ENCODE results near the gene BFSP1.

The BFSP1 gene

DNA sequence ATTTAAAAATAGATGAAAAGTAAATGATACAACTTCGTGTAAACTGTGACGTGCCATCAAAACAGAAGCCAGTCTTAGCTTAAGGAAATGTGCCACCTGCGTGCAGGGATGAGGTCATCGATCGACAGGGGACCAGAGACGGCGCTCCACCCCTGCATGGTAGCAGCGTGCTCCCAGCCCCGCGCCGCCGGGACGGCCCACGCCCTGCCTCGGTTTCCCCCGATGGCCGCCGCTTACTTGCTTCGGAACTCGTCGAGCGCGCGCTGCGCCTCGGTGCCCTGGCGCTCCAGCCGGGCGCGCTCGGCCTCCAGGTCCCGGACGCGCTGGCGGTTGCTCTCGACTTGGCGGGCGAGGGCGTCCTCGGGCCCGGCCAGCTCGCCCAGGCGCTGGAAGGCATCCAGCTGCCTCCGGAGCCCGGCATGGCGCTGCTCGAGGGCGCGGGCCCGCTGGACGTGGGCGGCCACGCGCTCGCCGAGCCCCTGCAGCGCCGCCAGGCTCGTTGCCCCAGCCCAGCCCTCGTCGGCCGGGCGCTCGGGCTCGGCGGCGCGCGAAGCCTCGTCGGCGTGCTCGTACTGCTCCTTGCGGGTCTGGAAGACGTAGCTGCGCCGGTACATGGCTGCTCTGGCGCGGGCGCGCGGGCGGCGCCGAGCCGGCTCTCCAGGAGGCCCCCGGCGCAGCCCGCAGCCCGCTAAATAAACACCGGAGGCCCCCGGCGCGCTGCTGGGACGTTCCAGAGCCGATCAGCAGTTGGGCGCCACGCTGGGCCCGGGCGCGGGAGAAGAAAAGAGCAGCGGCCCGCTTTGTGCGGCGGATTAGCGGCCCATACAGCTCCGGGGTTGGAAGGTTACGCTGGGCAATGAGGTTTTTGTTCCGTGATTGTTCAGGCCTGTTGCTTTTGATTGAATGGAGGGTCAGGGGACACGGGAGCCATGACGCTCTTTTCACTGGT is at the start of gene BFSP1:
Gene BFSP1 (minus strand): TSS at position 664 of the 949 bp plus-strand sequence. CDS start 50 bp downstream, at position 614.
- DNase-seq (ENCODE audit: low read depth in 2 of 2): peak; percentile 53 to 74
- TF ChIP-seq, protein P1, sequence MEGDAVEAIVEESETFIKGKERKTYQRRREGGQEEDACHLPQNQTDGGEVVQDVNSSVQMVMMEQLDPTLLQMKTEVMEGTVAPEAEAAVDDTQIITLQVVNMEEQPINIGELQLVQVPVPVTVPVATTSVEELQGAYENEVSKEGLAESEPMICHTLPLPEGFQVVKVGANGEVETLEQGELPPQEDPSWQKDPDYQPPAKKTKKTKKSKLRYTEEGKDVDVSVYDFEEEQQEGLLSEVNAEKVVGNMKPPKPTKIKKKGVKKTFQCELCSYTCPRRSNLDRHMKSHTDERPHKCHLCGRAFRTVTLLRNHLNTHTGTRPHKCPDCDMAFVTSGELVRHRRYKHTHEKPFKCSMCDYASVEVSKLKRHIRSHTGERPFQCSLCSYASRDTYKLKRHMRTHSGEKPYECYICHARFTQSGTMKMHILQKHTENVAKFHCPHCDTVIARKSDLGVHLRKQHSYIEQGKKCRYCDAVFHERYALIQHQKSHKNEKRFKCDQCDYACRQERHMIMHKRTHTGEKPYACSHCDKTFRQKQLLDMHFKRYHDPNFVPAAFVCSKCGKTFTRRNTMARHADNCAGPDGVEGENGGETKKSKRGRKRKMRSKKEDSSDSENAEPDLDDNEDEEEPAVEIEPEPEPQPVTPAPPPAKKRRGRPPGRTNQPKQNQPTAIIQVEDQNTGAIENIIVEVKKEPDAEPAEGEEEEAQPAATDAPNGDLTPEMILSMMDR (IDR thresholded peaks at IDR 0.05; ENCODE audit: low read depth, low read length): no peak
- peak within 1 kb of the TSS; percentile 36 to 48 for H3K4me3 ChIP-seq (replicated peaks in 1 of 2; ENCODE audit: low read depth in 2 of 2, low read length in 2 of 2)

DNA sequence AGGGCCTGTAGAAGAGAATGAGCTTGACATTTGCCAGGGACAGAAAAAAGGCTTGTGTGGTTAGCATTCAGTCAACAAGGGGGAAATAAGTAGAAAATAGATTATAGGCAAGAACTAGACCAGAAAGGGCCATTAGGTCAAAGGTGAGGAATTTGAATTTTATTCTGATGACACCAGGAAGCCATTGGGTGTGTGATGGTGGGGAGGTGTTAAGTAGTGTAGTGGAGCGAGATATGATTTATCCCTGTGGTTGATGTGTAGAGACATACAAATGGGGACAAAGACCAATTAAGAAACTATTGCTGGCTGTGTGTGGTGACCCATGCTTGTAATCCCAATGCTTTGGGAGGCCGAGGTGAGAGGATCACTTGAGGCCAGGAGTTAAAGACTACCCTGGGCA is 49.7 kb upstream of the BFSP1 start:
- TF ChIP-seq, protein P1 (IDR thresholded peaks at IDR 0.05; ENCODE audit: low read depth, low read length): no peak
- H3K4me3 ChIP-seq (replicated peaks in 1 of 2; ENCODE audit: low read depth in 2 of 2, low read length in 2 of 2): no peak overlapping the region
- DNase-seq (ENCODE audit: low read depth in 2 of 2): no peak

DNA sequence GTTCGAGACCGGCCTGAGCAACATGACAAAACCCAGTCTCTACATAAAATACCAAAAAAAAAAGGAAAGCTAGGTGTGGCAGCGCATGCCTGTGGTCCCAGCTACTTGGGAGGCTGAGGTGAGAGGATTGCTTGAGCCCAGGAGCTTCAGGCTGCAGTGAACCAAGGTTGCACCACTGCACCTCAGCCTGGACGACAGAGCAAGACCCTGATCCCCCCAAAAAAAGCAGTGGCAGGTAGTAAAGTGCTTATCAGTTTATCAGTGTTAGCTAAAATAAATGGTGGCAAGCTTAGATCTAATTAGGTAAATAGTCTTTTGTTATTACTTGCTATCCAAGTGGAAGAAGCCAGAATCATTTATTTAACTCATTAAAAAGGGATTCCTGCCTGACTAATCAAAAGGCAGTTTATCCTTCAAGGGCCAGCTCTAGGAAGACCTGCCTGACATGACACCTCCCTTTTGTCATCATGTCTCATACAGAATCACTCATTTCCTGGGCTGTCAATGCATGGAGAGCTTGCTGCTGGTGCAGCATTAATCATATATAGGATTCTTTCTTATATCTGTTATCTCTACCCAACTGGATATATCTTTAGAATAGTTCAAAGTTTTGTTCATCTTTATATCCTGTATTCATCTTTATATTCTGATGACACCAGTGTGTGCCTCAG is 48.3 kb upstream of the BFSP1 start:
- H3K4me3 ChIP-seq (replicated peaks in 1 of 2; ENCODE audit: low read depth in 2 of 2, low read length in 2 of 2): no peak overlapping the region
- DNase-seq (ENCODE audit: low read depth in 2 of 2): peak in 1 of 2 donors; percentile 43
- TF ChIP-seq, protein P1 (IDR thresholded peaks at IDR 0.05; ENCODE audit: low read depth, low read length): no peak

DNA sequence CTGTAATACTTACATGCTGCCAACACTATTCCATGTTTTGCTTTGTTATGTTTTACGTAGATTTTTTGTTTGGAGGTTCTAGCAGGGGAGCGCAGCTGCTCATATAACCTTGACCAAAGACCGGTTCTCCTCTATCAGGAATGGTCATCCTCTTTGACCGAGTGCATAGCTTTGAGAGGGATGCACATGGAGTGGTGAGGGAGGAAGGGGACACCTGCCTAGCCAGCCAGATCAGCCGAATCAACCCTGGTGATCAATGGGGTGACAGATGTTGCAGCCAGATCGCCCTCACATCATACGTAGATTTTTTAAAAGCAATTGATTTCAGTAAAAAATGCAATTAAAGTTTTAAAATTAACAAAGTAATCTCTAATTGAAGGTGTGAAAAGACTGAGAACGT is 45.0 kb upstream of the BFSP1 start:
- DNase-seq (ENCODE audit: low read depth in 2 of 2): no peak
- H3K4me3 ChIP-seq (replicated peaks in 1 of 2; ENCODE audit: low read depth in 2 of 2, low read length in 2 of 2): no peak overlapping the region
- TF ChIP-seq, protein P1 (IDR thresholded peaks at IDR 0.05; ENCODE audit: low read depth, low read length): no peak

DNA sequence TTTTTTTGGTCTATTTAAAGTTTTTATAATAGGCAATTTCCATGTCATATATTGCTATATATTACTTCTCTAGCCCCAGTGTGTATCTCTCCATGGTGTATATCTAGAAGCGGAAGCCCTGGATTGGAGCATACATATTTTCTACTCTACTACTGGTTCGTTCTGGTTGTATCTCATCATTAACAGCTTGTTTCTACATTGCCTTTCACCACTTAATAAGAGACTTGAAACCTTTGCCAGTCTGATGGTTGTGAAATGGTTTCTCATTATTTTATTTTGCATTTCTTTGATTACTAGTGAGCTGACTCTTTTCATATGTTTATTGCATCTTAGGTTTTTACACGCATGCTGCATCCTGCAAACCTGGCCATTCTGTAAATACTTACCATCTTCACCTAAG is 42.3 kb upstream of the BFSP1 start:
- peak in 1 of 2 donors; percentile 40 for DNase-seq (ENCODE audit: low read depth in 2 of 2)
- TF ChIP-seq, protein P1 (IDR thresholded peaks at IDR 0.05; ENCODE audit: low read depth, low read length): no peak

DNA sequence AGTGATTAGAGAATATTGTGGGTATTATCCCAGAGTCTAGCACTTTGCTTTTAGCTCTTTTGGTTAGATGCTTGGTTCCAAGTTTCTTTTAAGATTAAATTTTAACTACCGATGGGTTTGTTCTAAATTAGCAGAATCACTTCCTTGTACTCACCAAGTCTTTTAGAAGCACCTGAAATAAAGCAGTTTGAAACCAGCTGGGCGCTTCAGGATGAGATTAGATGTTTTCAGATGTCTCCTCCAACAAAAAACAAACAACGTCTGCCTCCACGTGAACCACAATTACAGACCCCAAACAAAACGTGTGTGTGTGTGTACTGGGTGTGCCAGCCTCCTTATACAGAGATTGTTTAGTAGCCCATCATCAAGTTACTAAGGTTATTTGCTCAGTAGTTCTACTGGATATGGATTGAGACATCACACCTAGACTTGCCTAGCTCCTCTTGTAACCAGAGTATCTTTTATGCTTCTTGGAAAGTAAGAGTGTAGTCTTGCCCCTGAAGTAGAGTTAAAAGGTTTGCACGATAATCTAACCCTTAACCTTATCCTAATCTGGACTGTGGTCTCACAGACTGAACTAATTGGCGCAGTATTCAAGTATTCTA is 41.0 kb upstream of the BFSP1 start:
- H3K4me3 ChIP-seq (replicated peaks in 1 of 2; ENCODE audit: low read depth in 2 of 2, low read length in 2 of 2): peak overlapping the region in 1 of 2 donors; percentile 95
- DNase-seq (ENCODE audit: low read depth in 2 of 2): no peak

More for the DNA sequence above, 42.3 kb upstream of the BFSP1 start:
- no peak overlapping the region for H3K4me3 ChIP-seq (replicated peaks in 1 of 2; ENCODE audit: low read depth in 2 of 2, low read length in 2 of 2)

More for the DNA sequence above, 41.0 kb upstream of the BFSP1 start:
- TF ChIP-seq, protein P1 (IDR thresholded peaks at IDR 0.05; ENCODE audit: low read depth, low read length): no peak
